ENCODE data around the gene ZNF780A.
"Not testable (repeated sequence)": the region's sequence is repeated elsewhere in the genome, so short reads cannot be mapped to it uniquely, and the experiment has no call there.

Gene ZNF780A

GRCh38 chr19:40081411-40081810 is 9.3 kb downstream of the ZNF780A start:
- DNase-seq, result no peak

- DNase-seq, result no peak
Observed at GRCh38 chr19:40080289-40080688, 10.5 kb downstream of the ZNF780A start.

GRCh38 chr19:40078377-40078776 is 12.4 kb downstream of the ZNF780A start:
- DNase-seq, result no peak

GRCh38 chr19:40070058-40070457 is 20.7 kb downstream of the ZNF780A start:
- DNase-seq, result no peak

GRCh38 chr19:40059624-40060023 is 31.1 kb downstream of the ZNF780A start:
- DNase-seq, result no peak

- no peak for DNase-seq
Observed at GRCh38 chr19:40057166-40057565, 33.6 kb downstream of the ZNF780A start.

- no peak for DNase-seq
Observed at GRCh38 chr19:40056505-40056904, 34.2 kb downstream of the ZNF780A start.

- peak; percentile 26 for DNase-seq
Observed at GRCh38 chr19:40055832-40056504, 34.8 kb downstream of the ZNF780A start, which contains the start of gene ZNF780B. Gene ZNF780B, minus strand, starts transcription at chr19:40056231. Its CDS starts 5,899 bp downstream, at chr19:40050332.

- DNase-seq, result no peak
Observed at GRCh38 chr19:40055049-40055448, 35.7 kb downstream of the ZNF780A start.

- no peak for DNase-seq
Observed at GRCh38 chr19:40054632-40055031, 36.1 kb downstream of the ZNF780A start.

- no peak for DNase-seq
Observed at GRCh38 chr19:40053491-40053890, 37.3 kb downstream of the ZNF780A start.

- DNase-seq, result not testable (repeated sequence)
Observed at GRCh38 chr19:40041718-40042117, 49.0 kb downstream of the ZNF780A start.

- not testable (repeated sequence) for DNase-seq
Observed at GRCh38 chr19:40038047-40038446, 52.7 kb downstream of the ZNF780A start.

- no peak for DNase-seq
Observed at GRCh38 chr19:40035996-40036395, 54.7 kb downstream of the ZNF780A start.

- DNase-seq, result no peak
Observed at GRCh38 chr19:40033989-40034560, 56.7 kb downstream of the ZNF780A start.

- DNase-seq, result no peak
Observed at GRCh38 chr19:40026597-40026970, 64.2 kb downstream of the ZNF780A start.

- no peak for DNase-seq
Observed at GRCh38 chr19:40025938-40026596, 64.7 kb downstream of the ZNF780A start.

GRCh38 chr19:40023969-40024368 is 66.8 kb downstream of the ZNF780A start:
- no peak for DNase-seq

Data from NCI-H2029 (cell line).